Fibroblast of lung (primary cell): ENCODE measurements around the gene SUZ12.

Source experiments
- EZH2 ChIP-seq: IDR thresholded peaks from 2 replicates; pipeline ENCODE4 v1.5.1; 2012; ENCODE audit warnings: low read length, control low read depth, mild to moderate bottlenecking; ENCODE audit errors: missing control alignments
- TF ChIP-seq, protein P1 (sequence below), 2 donors: IDR thresholded peaks in 1 of 2; conservative IDR thresholded peaks in 1 of 2; 1 replicate in 1 of 2; 2 replicates in 1 of 2; pipeline ENCODE4 v1.5.1; 2011 to 2012; ENCODE audit warnings: low read length in 2 of 2, control low read depth in 1 of 2, inconsistent platforms in 1 of 2, low read depth in 1 of 2, mild to moderate bottlenecking in 1 of 2

DNA sequence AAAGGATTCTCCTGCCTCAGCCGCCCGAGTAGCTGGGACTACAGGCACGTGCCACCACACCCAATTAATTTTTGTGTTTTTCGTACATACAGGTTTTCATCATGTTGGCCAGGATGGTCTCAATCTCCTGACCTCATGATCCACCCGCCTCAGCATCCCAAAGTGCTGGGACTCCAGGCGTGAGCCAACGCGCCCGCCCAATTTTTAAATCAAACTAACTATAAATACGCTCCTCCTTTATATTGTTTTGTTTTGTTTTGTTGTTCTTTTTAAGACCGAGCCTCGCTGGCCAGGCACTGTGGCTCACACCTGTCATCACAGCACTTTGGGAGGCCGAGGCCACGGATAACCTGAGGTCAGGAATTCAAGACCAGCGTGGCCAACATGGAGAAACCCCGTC is 33.4 kb upstream of the SUZ12 start:
- TF ChIP-seq, protein P1, sequence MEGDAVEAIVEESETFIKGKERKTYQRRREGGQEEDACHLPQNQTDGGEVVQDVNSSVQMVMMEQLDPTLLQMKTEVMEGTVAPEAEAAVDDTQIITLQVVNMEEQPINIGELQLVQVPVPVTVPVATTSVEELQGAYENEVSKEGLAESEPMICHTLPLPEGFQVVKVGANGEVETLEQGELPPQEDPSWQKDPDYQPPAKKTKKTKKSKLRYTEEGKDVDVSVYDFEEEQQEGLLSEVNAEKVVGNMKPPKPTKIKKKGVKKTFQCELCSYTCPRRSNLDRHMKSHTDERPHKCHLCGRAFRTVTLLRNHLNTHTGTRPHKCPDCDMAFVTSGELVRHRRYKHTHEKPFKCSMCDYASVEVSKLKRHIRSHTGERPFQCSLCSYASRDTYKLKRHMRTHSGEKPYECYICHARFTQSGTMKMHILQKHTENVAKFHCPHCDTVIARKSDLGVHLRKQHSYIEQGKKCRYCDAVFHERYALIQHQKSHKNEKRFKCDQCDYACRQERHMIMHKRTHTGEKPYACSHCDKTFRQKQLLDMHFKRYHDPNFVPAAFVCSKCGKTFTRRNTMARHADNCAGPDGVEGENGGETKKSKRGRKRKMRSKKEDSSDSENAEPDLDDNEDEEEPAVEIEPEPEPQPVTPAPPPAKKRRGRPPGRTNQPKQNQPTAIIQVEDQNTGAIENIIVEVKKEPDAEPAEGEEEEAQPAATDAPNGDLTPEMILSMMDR (conservative IDR thresholded peaks at IDR 0.05 in 1 of 2, IDR thresholded peaks at IDR 0.05 in 1 of 2; ENCODE audit: low read depth in 1 of 2, low read length in 2 of 2), result no peak
- TF ChIP-seq EZH2, result no peak
